Gastroesophageal sphincter (tissue), 3 donors: ENCODE results near the gene CDH15.

ENCODE experiments used
- CTCF ChIP-seq, 4 experiments: fragments of 200-600 bp in 2 of 4; fragments of 450-650 bp in 2 of 4; sonication (generic) in 1 of 4; IDR thresholded peaks; one replicate each; pipeline ENCODE4 v1.5.1; 2017 to 2019; ENCODE audit warnings: antibody characterized with exemption in 4 of 4, mild to moderate bottlenecking in 2 of 4, moderate library complexity in 2 of 4
- POLR2AphosphoS5 ChIP-seq: sonication (generic); formaldehyde crosslinking; IDR thresholded peaks from one replicate; pipeline ENCODE4 v1.6.1; 2017; ENCODE audit warnings: antibody characterized with exemption

GRCh38 chr16:89129378-89129777 is 42.2 kb upstream of the CDH15 start:
- TF ChIP-seq CTCF (IDR thresholded peaks at IDR 0.05) (no peak), POLR2AphosphoS5 (no peak)
